WI38 (cell line): ENCODE results near the gene CMYA5.
"Not testable (repeated sequence)": the region's sequence is repeated elsewhere in the genome, so short reads cannot be mapped to it uniquely, and the experiment has no call there.

Source experiments
- H3K4me3 ChIP-seq: 2 replicates; pipeline ENCODE4 v1.5.1; 2011; ENCODE audit warnings: low read depth, mild to moderate bottlenecking, control low read depth, low read length
- CTCF ChIP-seq: IDR thresholded peaks from 2 replicates; pipeline ENCODE4 v1.5.1; 2012; ENCODE audit warnings: low read depth, mild to moderate bottlenecking, control low read depth, low read length

The CMYA5 gene

GRCh38 chr5:79703381-79703645, 13.7 kb downstream of the CMYA5 start:
- no peak for TF ChIP-seq CTCF
- no peak overlapping the region for H3K4me3 ChIP-seq

- no peak for TF ChIP-seq CTCF
These were observed 14.9 kb downstream of the CMYA5 start for GRCh38 chr5:79704553-79704952.

DNA sequence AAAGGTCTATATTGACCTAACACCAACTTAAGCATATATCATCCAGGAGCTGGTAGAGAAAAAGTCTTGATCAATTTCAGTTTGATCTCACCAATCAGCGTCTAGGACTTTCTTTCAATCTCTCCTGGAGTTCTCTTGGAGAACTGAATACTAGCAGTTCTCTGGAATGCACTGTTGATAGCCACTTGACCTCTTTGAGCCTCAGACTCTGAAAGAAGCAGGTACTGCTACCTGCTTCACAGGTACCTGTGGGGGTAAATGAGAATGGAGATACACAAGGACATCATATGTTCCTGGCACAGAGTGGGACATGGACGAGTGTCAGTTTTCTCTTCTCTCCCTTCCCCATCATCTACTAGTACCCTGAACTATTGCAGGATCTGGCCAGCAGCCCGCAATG, 16.0 kb downstream of the CMYA5 start:
- no peak for TF ChIP-seq CTCF
- H3K4me3 ChIP-seq = no peak overlapping the region

More at GRCh38 chr5:79704553-79704952, 14.9 kb downstream of the CMYA5 start:
- H3K4me3 ChIP-seq = no peak overlapping the region

DNA sequence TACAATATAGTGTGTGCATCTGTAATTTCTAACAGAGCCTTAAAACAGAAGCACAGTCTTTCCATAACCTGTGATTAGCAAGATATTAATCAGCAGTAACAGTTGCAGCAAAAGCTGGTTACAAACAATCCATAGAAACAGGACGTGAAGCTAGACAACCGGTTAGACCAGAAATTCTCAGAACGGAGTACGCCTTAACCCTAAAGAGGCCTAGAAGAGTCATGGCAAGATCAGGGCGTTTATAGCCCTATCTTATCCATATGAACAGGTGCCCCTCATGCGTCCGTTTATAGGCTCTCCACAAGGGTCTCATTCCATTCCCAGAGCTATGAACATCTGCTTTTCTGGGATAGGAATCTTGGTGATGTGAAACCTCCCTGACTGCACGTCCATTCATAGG, 16.7 kb downstream of the CMYA5 start:
- H3K4me3 ChIP-seq = not testable (repeated sequence)

DNA sequence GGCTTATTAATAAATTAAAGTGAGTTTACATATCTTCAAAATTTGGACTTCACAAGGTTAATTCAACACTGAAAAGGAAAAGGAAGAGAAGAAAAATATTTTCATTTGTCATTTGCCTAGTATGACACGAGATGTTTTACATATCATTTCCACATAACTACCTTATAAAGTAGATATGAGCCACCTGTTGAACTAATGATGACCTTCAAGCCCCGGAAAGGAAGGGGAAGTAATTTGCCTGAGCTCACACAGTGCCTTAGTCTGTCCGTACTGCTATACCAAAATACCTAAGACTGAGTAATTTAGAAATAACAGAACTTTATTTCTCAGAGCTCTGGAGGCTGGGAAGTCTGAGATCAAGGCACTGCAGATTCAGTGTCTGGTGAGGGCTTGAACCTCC, 17.9 kb downstream of the CMYA5 start:
- no peak overlapping the region for H3K4me3 ChIP-seq
- TF ChIP-seq CTCF = no peak

DNA sequence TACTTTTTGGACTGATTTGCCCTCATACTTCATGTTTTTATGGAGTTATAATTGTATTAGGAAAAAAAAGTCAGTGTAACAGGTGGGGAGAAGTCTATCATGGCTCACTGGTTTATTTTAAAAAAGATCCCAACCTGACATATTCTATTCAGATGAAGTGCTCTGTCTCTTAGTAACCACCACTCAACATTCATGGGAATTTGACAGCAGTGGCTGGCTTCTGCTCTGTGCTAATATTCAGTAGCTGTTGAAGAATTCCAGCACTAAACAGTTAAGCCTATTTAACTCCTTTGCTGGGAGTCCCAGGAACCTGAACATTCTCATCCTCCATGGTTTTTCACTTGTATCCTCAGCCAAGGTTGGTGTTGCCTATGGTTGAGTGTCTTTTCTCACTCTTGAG, 23.1 kb downstream of the CMYA5 start:
- no peak for TF ChIP-seq CTCF
- H3K4me3 ChIP-seq = no peak overlapping the region

- TF ChIP-seq CTCF = no peak
These were observed 24.1 kb downstream of the CMYA5 start for GRCh38 chr5:79713727-79714126.

DNA sequence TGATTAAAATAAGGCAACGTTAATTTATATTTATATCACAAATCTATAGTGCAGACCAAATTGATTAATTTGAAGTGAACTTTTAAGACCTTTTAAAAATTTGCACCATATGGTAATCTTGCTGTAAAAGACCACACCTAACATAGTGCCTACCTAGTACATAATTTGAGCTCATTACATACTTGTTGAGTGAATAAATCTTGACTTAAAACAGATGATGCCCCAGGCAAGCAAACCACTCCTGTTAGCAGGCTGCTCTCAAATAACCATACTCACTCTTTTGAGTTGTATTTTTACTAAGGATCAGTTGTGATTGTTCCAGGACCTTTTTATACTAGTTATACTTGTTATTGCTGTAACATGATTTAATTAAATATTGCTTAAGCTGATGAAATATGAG, 27.2 kb downstream of the CMYA5 start:
- no peak overlapping the region for H3K4me3 ChIP-seq
- TF ChIP-seq CTCF = no peak

More at GRCh38 chr5:79713727-79714126, 24.1 kb downstream of the CMYA5 start:
- no peak overlapping the region for H3K4me3 ChIP-seq
